Small intestine (tissue), 7 donors: ENCODE measurements around the gene SPRING1. TPM values are rescaled to one million over a fixed set of nuclear protein-coding genes. Genes with fewer than 3 reads are reported as not detected.

Source experiments
- DNase-seq, 2 donors: peaks; one replicate each; pipeline versions ENCODE4 v3.0.0 to v3.0.0-alpha.2; 2013
- FAIRE-seq: peaks from 2 replicates; lab custom pipeline; 2012; peaks lifted over from hg19 to GRCh38; lab: Jason Lieb, UNC
- H3K27ac ChIP-seq, 3 donors: one replicate each; pipeline ENCODE4 v1.5.1; 2013; ENCODE audit warnings: low read length in 2 of 3, mild to moderate bottlenecking in 2 of 3, control low read depth in 1 of 3, inconsistent platforms in 1 of 3, low read depth in 1 of 3, moderate library complexity in 1 of 3
- H3K27me3 ChIP-seq, 3 donors: one replicate each; pipeline ENCODE4 v1.6.1; 2013; ENCODE audit warnings: low read length in 3 of 3, inconsistent platforms in 1 of 3; ENCODE audit not compliant: control insufficient read depth in 3 of 3, insufficient read depth in 3 of 3
- H3K36me3 ChIP-seq, 3 donors: one replicate each; pipeline ENCODE4 v1.6.1; 2013; ENCODE audit warnings: low read length in 3 of 3, inconsistent platforms in 1 of 3, low read depth in 1 of 3, mild to moderate bottlenecking in 1 of 3, moderate library complexity in 1 of 3; ENCODE audit not compliant: control insufficient read depth in 3 of 3, insufficient read depth in 2 of 3
- H3K4me1 ChIP-seq, 3 donors: one replicate each; pipeline ENCODE4 v1.6.1; 2013; ENCODE audit warnings: low read length in 2 of 3, inconsistent platforms in 1 of 3, low read depth in 1 of 3, mild to moderate bottlenecking in 1 of 3, moderate library complexity in 1 of 3; ENCODE audit not compliant: control insufficient read depth in 3 of 3, insufficient read depth in 2 of 3
- H3K4me3 ChIP-seq, 3 donors: one replicate each; pipeline ENCODE4 v1.5.1; 2013; ENCODE audit warnings: low read length in 3 of 3, control low read depth in 1 of 3, inconsistent platforms in 1 of 3, low read depth in 1 of 3, mild to moderate bottlenecking in 1 of 3, moderate library complexity in 1 of 3
- H3K9me3 ChIP-seq, 2 donors: one replicate each; pipeline ENCODE4 v1.6.1; 2013; ENCODE audit warnings: low read depth in 1 of 2, low read length in 1 of 2; ENCODE audit not compliant: control insufficient read depth in 2 of 2, insufficient read depth in 1 of 2
- WGBS, 3 donors: extraction: QIAGEN DNeasy Blood & Tissue Kit; methylation state at CpG; one replicate each; pipeline ENCODE4 v1.1.7; 2013; 5-methylcytosine and 5-hydroxymethylcytosine counted together
- polyA plus RNA-seq, 4 donors: library from polyadenylated mRNA; stranded (reverse) in 3 of 4; unstranded in 1 of 4; fragments of 200-250 nt in 3 of 4; fragments of 120-200 nt in 1 of 4; gene quantifications; one replicate each; pipeline versions ENCODE4 v1.2.1 to v1.2.3, GENCODE V29; 2013
- donor health status: healthy with polysubstance abuse.
- donor health status: control.
- donor health status: control.
- donor health status: Bipolar disorder and iron deficiency.
- donor health status: healthy.

SPRING1 gene
- polyA plus RNA-seq, 4 donors = 10.3 to 44.8 (median 16.4) TPM

- H3K4me1 ChIP-seq = peaks cover 0 to 4% (median 0%) of the 10 kb centered on the region in 3 donors
- no peak for FAIRE-seq
- H3K9me3 ChIP-seq = no peaks in the 10 kb centered on the region
- peak overlapping the region; percentile 34 to 73 (median 71) for H3K27ac ChIP-seq
- no peaks in the 10 kb centered on the region for H3K27me3 ChIP-seq
- peak; percentile 32 to 69 for DNase-seq
- WGBS, 3 donors = 0 to 2% (median 2%) methylated on average over 24 of the region's 24 CpGs
- peaks cover 4 to 16% (median 5%) of the 10 kb centered on the region in 3 donors for H3K36me3 ChIP-seq
- H3K4me3 ChIP-seq = peak overlapping the region; percentile 64 to 83 (median 74)
These were observed 701 bp downstream of the SPRING1 start for GRCh38 chr12:116736962-116737773.

- no peak for FAIRE-seq
- H3K9me3 ChIP-seq = no peaks in the 10 kb centered on the region
- WGBS, 3 donors = 34 to 67% (median 46%) methylated on average over 9 of the region's 9 CpGs
- H3K27me3 ChIP-seq = no peaks in the 10 kb centered on the region
- H3K36me3 ChIP-seq = peaks cover 4 to 27% (median 5%) of the 10 kb centered on the region in 3 donors
- H3K4me3 ChIP-seq = peak overlapping the region in 2 of 3 donors; percentile 74 to 83
- peaks cover 0 to 8% (median 0%) of the 10 kb centered on the region in 3 donors for H3K4me1 ChIP-seq
- DNase-seq = peak; percentile 58 to 86
- H3K27ac ChIP-seq = peak overlapping the region in 2 of 3 donors; percentile 20 to 73
These were observed 1.8 kb downstream of the SPRING1 start for GRCh38 chr12:116735951-116736599.

GRCh38 chr12:116735084-116735483 is 2.8 kb downstream of the SPRING1 start:
- Histone ChIP-seq H3K4me1 (peaks cover 0 to 8% (median 0%) of the 10 kb centered on the region in 3 donors), H3K36me3 (peaks cover 4 to 30% (median 5%) of the 10 kb centered on the region in 3 donors), H3K4me3 (no peak overlapping the region), H3K9me3 (no peaks in the 10 kb centered on the region), H3K27me3 (no peaks in the 10 kb centered on the region), H3K27ac (no peak overlapping the region)
- FAIRE-seq = no peak
- 82 to 93% (median 86%) methylated on average over 10 of the region's 10 CpGs for WGBS, 3 donors
- no peak for DNase-seq

- 92 to 97% (median 95%) methylated on average over 5 of the region's 5 CpGs for WGBS, 3 donors
- DNase-seq (no peak), FAIRE-seq (no peak)
- Histone ChIP-seq H3K4me1 (peaks cover 0 to 8% (median 0%) of the 10 kb centered on the region in 3 donors), H3K27me3 (no peaks in the 10 kb centered on the region), H3K27ac (no peak overlapping the region), H3K9me3 (no peaks in the 10 kb centered on the region), H3K36me3 (peaks cover 4 to 30% (median 5%) of the 10 kb centered on the region in 3 donors), H3K4me3 (no peak overlapping the region)
These were observed 3.6 kb downstream of the SPRING1 start for GRCh38 chr12:116734156-116734768.

GRCh38 chr12:116731801-116732200 is 6.1 kb downstream of the SPRING1 start:
- no peak for FAIRE-seq
- no peaks in the 10 kb centered on the region for H3K27me3 ChIP-seq
- H3K36me3 ChIP-seq = peaks cover 4 to 33% (median 5%) of the 10 kb centered on the region in 3 donors
- H3K9me3 ChIP-seq = no peaks in the 10 kb centered on the region
- peaks cover 1 to 19% (median 10%) of the 10 kb centered on the region in 3 donors for H3K4me1 ChIP-seq
- DNase-seq = no peak
- WGBS, 3 donors = 89 to 97% (median 91%) methylated on average over 3 of the region's 3 CpGs
- H3K4me3 ChIP-seq = no peak overlapping the region
- no peak overlapping the region for H3K27ac ChIP-seq

GRCh38 chr12:116727891-116728290 is 10.0 kb downstream of the SPRING1 start:
- Histone ChIP-seq H3K4me1 (peaks cover 5 to 21% (median 16%) of the 10 kb centered on the region in 3 donors), H3K4me3 (no peak overlapping the region), H3K27me3 (no peaks in the 10 kb centered on the region), H3K36me3 (peaks cover under 1 to 19% (median under 1%) of the 10 kb centered on the region in 3 donors), H3K27ac (no peak overlapping the region), H3K9me3 (no peaks in the 10 kb centered on the region)
- FAIRE-seq = no peak
- DNase-seq = no peak
- 48 to 56% (median 53%) methylated on average over 6 of the region's 6 CpGs for WGBS, 3 donors

- no peaks in the 10 kb centered on the region for H3K27me3 ChIP-seq
- H3K9me3 ChIP-seq = no peaks in the 10 kb centered on the region
- H3K4me3 ChIP-seq = no peak overlapping the region
- WGBS, 3 donors = 19 to 48% (median 27%) methylated on average over 3 of the region's 3 CpGs
- H3K4me1 ChIP-seq = peaks cover 5 to 21% (median 16%) of the 10 kb centered on the region in 3 donors
- FAIRE-seq = no peak
- H3K27ac ChIP-seq = peak overlapping the region in 2 of 3 donors; percentile 14 to 55
- peak; percentile 26 to 32 for DNase-seq
- H3K36me3 ChIP-seq = peaks cover 5 to 23% (median 5%) of the 10 kb centered on the region in 3 donors
These were observed 10.6 kb downstream of the SPRING1 start for GRCh38 chr12:116727261-116727660.

- peaks cover 5 to 17% (median 16%) of the 10 kb centered on the region in 3 donors for H3K4me1 ChIP-seq
- WGBS, 3 donors = 8 to 31% (median 25%) methylated on average over 4 of the region's 4 CpGs
- FAIRE-seq (no peak), DNase-seq (peak; percentile 51 to 79)
- no peak overlapping the region for H3K4me3 ChIP-seq
- H3K27ac ChIP-seq = peak overlapping the region in 2 of 3 donors; percentile 48 to 55
- H3K36me3 ChIP-seq = peaks cover 5 to 18% (median 7%) of the 10 kb centered on the region in 3 donors
- H3K9me3 ChIP-seq = no peaks in the 10 kb centered on the region
- H3K27me3 ChIP-seq = no peaks in the 10 kb centered on the region
These were observed 11.2 kb downstream of the SPRING1 start for GRCh38 chr12:116726694-116727093.
